CD4-positive, alpha-beta memory T cell (primary cell): ENCODE measurements around the gene STAT3. TPM values are rescaled to one million over a fixed set of nuclear protein-coding genes. Genes with fewer than 3 reads are reported as not detected.

Source experiments
- CTCF ChIA-PET: fragments of 350-600 bp; sonication (Branson Sonifier 250); formaldehyde crosslinking; loops from one replicate; lab custom pipeline; 2021; ENCODE audit warnings: inconsistent platforms; ENCODE audit not compliant: partially characterized antibody; lab: Charles Lee
- POLR2A ChIA-PET: fragments of 350-600 bp; sonication (Branson Sonifier 250); formaldehyde crosslinking; loops from one replicate; lab custom pipeline; 2021; ENCODE audit not compliant: partially characterized antibody; lab: Charles Lee
- DNase-seq, 5 donors: peaks; one replicate each; pipeline versions ENCODE4 v3.0.0 to v3.0.0-alpha.2; 2020 to 2022; ENCODE audit warnings: mixed read lengths in 1 of 5
- H3K27ac ChIP-seq: one replicate; pipeline ENCODE4 v1.7.0; 2013; ENCODE audit warnings: low read depth, low read length
- H3K27me3 ChIP-seq: 2 replicates; pipeline ENCODE4 v1.7.0; 2013; ENCODE audit warnings: mild to moderate bottlenecking, low read length, moderate library complexity; ENCODE audit not compliant: insufficient read depth
- H3K36me3 ChIP-seq: 2 replicates; pipeline ENCODE4 v1.7.0; 2013; ENCODE audit warnings: mild to moderate bottlenecking, low read length, moderate library complexity; ENCODE audit not compliant: insufficient read depth
- H3K4me1 ChIP-seq: 2 replicates; pipeline ENCODE4 v1.7.0; 2013; ENCODE audit warnings: mild to moderate bottlenecking, low read length, moderate library complexity; ENCODE audit not compliant: insufficient read depth
- H3K4me3 ChIP-seq, 2 donors: one replicate each; pipeline ENCODE4 v1.7.0; 2013; ENCODE audit warnings: low read length in 2 of 2, mild to moderate bottlenecking in 1 of 2
- H3K9me3 ChIP-seq, 2 donors: one replicate each; pipeline ENCODE4 v1.7.0; 2013; ENCODE audit warnings: low read length in 2 of 2, control low read depth in 1 of 2; ENCODE audit not compliant: control insufficient read depth in 1 of 2
- H3K27ac Mint-ChIP-seq, 7 donors: one replicate each; pipeline ENCODE4 v1.8.0; 2020 to 2021; ENCODE audit warnings: mixed read lengths in 7 of 7, mild to moderate bottlenecking in 6 of 7, inconsistent platforms in 3 of 7, moderate library complexity in 3 of 7
- H3K27me3 Mint-ChIP-seq, 2 donors: one replicate each; pipeline ENCODE4 v1.8.0; 2020 to 2021; ENCODE audit warnings: mixed read lengths in 2 of 2
- H3K36me3 Mint-ChIP-seq, 2 donors: one replicate each; pipeline ENCODE4 v1.8.0; 2020 to 2021; ENCODE audit warnings: mixed read lengths in 2 of 2, inconsistent platforms in 1 of 2, mild to moderate bottlenecking in 1 of 2
- H3K4me1 Mint-ChIP-seq, 4 donors: one replicate each; pipeline ENCODE4 v1.8.0; 2020 to 2021; ENCODE audit warnings: mixed read lengths in 4 of 4, mild to moderate bottlenecking in 1 of 4
- H3K4me3 Mint-ChIP-seq, 8 donors: one replicate each; pipeline ENCODE4 v1.8.0; 2020 to 2021; ENCODE audit warnings: mixed read lengths in 8 of 8, mild to moderate bottlenecking in 7 of 8, moderate library complexity in 6 of 8, inconsistent platforms in 3 of 8
- H3K9me3 Mint-ChIP-seq, 8 donors: one replicate each; pipeline ENCODE4 v1.8.0; 2020 to 2021; ENCODE audit warnings: mixed read lengths in 8 of 8, mild to moderate bottlenecking in 5 of 8, inconsistent platforms in 3 of 8, moderate library complexity in 1 of 8
- intact Hi-C: fragments of 100-400 bp; cut with micrococcal nuclease; formaldehyde crosslinking; loops from one replicate; pipeline ENCODE4 v1.15.1; 2023
- polyA plus RNA-seq, 2 donors: library from polyadenylated mRNA; unstranded; fragments of 300-500 nt; fragmentation: Illumina TruSeq; gene quantifications; one replicate each; pipeline ENCODE4 v1.2.3, GENCODE V29; 2021
- total RNA-seq, 2 experiments: library from RNA; stranded (reverse); gene quantifications; one replicate each; pipeline ENCODE4 v1.2.3, GENCODE V29; 2021

The STAT3 gene
- total RNA-seq (100 to 1,000 TPM; 129 to 131 TPM), polyA plus RNA-seq (100 to 1,000 TPM; 103 to 147 TPM)

- Mint-ChIP-seq H3K9me3 (peaks cover 0 to 3% (median 0%) of the 10 kb centered on the region in 8 donors), H3K36me3 (peaks cover 0 to 16% of the 10 kb centered on the region in 2 donors), H3K27me3 (no peaks in the 10 kb centered on the region), H3K4me3 (peak within 1 kb of the TSS; percentile 93 to 99 (median 96)), H3K27ac (peak within 1 kb of the TSS; percentile 99 to 100 (median 100)), H3K4me1 (peaks cover 28 to 53% (median 41%) of the 10 kb centered on the region in 4 donors)
- H3K9me3 ChIP-seq, result no peaks in the 10 kb centered on the region
- DNase-seq, result peak; percentile 100
- ChIA-PET POLR2A (interaction anchor here (0.6 to 3.4 kb wide), 63 partner anchors 9 to 1741 kb away, joined by 3 to 58 read pairs (median 5); partner anchors contain the start of genes BECN1, DHX58, DNAJC7 and GHDC), CTCF (interaction anchor here (1.2 to 2.4 kb wide), 15 partner anchors 8 to 371 kb away, joined by 3 to 12 read pairs (median 5); partner anchors contain the start of genes DNAJC7 and STAT5A)
- H3K36me3 ChIP-seq, result no peaks in the 10 kb centered on the region
- H3K4me1 ChIP-seq, result peaks cover 42% of the 10 kb centered on the region
- peak within 1 kb of the TSS; percentile 86 to 92 for H3K4me3 ChIP-seq
- H3K27me3 ChIP-seq, result no peaks in the 10 kb centered on the region
- intact Hi-C loops, result loop anchor here (1.0 to 10.0 kb wide), 5 partner anchors 18 to 704 kb away; partner anchors contain the start of gene EIF1
- H3K27ac ChIP-seq, result peak within 1 kb of the TSS; percentile 99
Measured at GRCh38 chr17:42388381-42389134, at the start of gene STAT3. Gene STAT3 (minus strand): TSS chr17:42388442. CDS start chr17:42348516, 39,926 bp downstream.

- Mint-ChIP-seq H3K27me3 (peaks cover 7% of the 10 kb centered on the region in 2 donors), H3K9me3 (no peaks in the 10 kb centered on the region), H3K4me3 (no peak overlapping the region), H3K36me3 (no peaks in the 10 kb centered on the region), H3K4me1 (peaks cover 0 to 5% (median 1%) of the 10 kb centered on the region in 4 donors), H3K27ac (no peak overlapping the region)
- Histone ChIP-seq H3K4me3 (no peak overlapping the region), H3K4me1 (peaks cover under 1% of the 10 kb centered on the region), H3K27me3 (no peaks in the 10 kb centered on the region), H3K36me3 (no peaks in the 10 kb centered on the region), H3K27ac (no peak overlapping the region), H3K9me3 (no peaks in the 10 kb centered on the region)
- ChIA-PET POLR2A (no interaction called here), CTCF (no interaction called here)
- intact Hi-C loops, result no loop called here
- DNase-seq, result no peak
Measured at GRCh38 chr17:42436391-42436790, 48.1 kb upstream of the STAT3 start.

DNA sequence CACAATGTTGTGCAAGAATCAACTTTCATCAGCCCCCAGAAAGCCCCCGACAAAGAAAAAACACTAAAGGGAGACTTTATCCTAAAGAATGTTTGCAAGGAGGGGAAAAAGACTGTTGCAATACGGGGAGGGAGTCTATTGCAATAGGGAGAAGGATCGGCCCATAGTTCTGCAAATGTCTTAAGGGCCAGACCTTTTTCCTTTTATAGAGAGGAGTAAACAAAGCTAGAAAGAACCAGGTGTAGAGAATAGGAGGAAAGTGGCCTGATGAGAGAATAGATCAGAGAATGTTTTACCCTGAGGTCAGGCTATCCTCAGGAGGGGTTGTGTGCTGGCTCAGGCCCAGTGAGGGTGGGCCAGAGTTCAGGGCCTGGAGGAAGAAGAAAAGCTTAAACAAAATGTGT is 43.5 kb upstream of the STAT3 start:
- Histone ChIP-seq H3K27ac (no peak overlapping the region), H3K4me3 (no peak overlapping the region), H3K36me3 (no peaks in the 10 kb centered on the region), H3K4me1 (peaks cover 4% of the 10 kb centered on the region), H3K27me3 (no peaks in the 10 kb centered on the region), H3K9me3 (no peaks in the 10 kb centered on the region)
- no peaks in the 10 kb centered on the region for H3K36me3 Mint-ChIP-seq
- no peak overlapping the region for H3K27ac Mint-ChIP-seq
- ChIA-PET POLR2A (no interaction called here), CTCF (interaction anchor here (0.9 to 6.2 kb wide), 2 partner anchors 81 to 87 kb away, joined by 3 to 86 read pairs; no protein-coding TSS in a partner anchor)
- no peak for DNase-seq
- H3K9me3 Mint-ChIP-seq, result no peaks in the 10 kb centered on the region
- no peak overlapping the region for H3K4me3 Mint-ChIP-seq
- peaks cover 0 to 3% (median 2%) of the 10 kb centered on the region in 4 donors for H3K4me1 Mint-ChIP-seq
- peaks cover 7 to 12% of the 10 kb centered on the region in 2 donors for H3K27me3 Mint-ChIP-seq
- intact Hi-C loops, result no loop called here

- ChIA-PET POLR2A (interaction anchor here (0.6 kb wide), 1 partner anchor 142 kb away, joined by 3 read pairs; no protein-coding TSS in a partner anchor), CTCF (interaction anchor here (0.6 to 6.2 kb wide), 7 partner anchors 8 to 115 kb away, joined by 3 to 86 read pairs (median 4); no protein-coding TSS in a partner anchor)
- Histone ChIP-seq H3K27ac (no peak overlapping the region), H3K36me3 (no peaks in the 10 kb centered on the region), H3K9me3 (no peaks in the 10 kb centered on the region), H3K4me1 (peaks cover 4% of the 10 kb centered on the region), H3K27me3 (no peaks in the 10 kb centered on the region), H3K4me3 (no peak overlapping the region)
- Mint-ChIP-seq H3K4me3 (no peak overlapping the region), H3K27ac (peak overlapping the region in 1 of 7 donors; percentile 5), H3K9me3 (no peaks in the 10 kb centered on the region), H3K4me1 (peaks cover 0 to 3% (median 2%) of the 10 kb centered on the region in 4 donors), H3K27me3 (peaks cover 7 to 15% of the 10 kb centered on the region in 2 donors), H3K36me3 (no peaks in the 10 kb centered on the region)
- intact Hi-C loops, result no loop called here
- DNase-seq, result no peak
Measured at GRCh38 chr17:42429726-42430447, 41.6 kb upstream of the STAT3 start.

- ChIA-PET POLR2A (interaction anchor here (1.0 kb wide), 1 partner anchor 89 kb away, joined by 3 read pairs; no protein-coding TSS in a partner anchor), CTCF (interaction anchor here (0.6 to 6.2 kb wide), 17 partner anchors 9 to 522 kb away, joined by 3 to 86 read pairs (median 3); no protein-coding TSS in a partner anchor)
- no peaks in the 10 kb centered on the region for H3K36me3 Mint-ChIP-seq
- peaks cover 6% of the 10 kb centered on the region for H3K4me1 ChIP-seq
- no peak overlapping the region for H3K27ac ChIP-seq
- DNase-seq, result peak in 4 of 5 donors; percentile 49 to 58 (median 52)
- H3K36me3 ChIP-seq, result no peaks in the 10 kb centered on the region
- no peak overlapping the region for H3K4me3 Mint-ChIP-seq
- H3K9me3 ChIP-seq, result no peaks in the 10 kb centered on the region
- peaks cover 6 to 19% of the 10 kb centered on the region in 2 donors for H3K27me3 Mint-ChIP-seq
- no peaks in the 10 kb centered on the region for H3K9me3 Mint-ChIP-seq
- H3K4me1 Mint-ChIP-seq, result peaks cover 0 to 4% (median 1%) of the 10 kb centered on the region in 4 donors
- intact Hi-C loops, result loop anchor here (1.0 kb wide), 2 partner anchors 89 to 99 kb away; no protein-coding TSS in a partner anchor
- peaks cover 6% of the 10 kb centered on the region for H3K27me3 ChIP-seq
- H3K4me3 ChIP-seq, result no peak overlapping the region
- no peak overlapping the region for H3K27ac Mint-ChIP-seq
Measured at GRCh38 chr17:42428141-42428944, 40.1 kb upstream of the STAT3 start.

DNA sequence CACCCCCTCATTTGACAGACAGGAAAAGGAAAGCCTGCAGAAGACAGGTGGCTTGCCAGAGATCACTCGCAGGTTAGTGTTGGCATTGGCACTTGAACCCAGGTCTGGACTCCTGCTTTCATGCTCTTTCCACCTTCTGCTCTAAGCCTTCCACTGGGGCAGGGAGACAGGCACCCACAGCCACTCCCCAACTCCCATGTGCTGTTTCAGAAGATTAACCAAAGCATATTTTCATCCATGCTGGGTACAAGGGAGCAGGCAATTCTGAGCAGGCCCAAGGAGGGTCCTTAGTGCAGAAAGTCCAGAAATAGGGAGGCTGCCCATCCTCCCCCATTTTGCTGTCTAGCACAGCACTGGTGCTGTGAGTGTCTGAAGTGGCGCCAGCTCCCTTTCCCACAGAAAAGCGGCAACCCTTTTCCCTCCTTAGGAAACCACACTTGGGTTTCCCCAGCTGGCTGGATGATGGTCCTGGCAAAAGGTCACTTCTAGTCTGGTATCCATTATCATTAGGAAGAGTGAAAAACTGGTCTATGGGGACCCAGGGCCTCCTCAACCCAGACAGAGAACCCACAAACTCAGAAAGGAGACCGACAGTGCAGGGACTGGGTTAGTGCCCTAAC is 36.9 kb upstream of the STAT3 start:
- peaks cover 12% of the 10 kb centered on the region for H3K27me3 ChIP-seq
- Mint-ChIP-seq H3K9me3 (no peaks in the 10 kb centered on the region), H3K27me3 (peaks cover 7 to 25% of the 10 kb centered on the region in 2 donors), H3K4me3 (peak overlapping the region in 2 of 8 donors; percentile 4 to 44), H3K36me3 (no peaks in the 10 kb centered on the region), H3K27ac (no peak overlapping the region), H3K4me1 (peaks cover 6 to 24% (median 11%) of the 10 kb centered on the region in 4 donors)
- no peaks in the 10 kb centered on the region for H3K36me3 ChIP-seq
- intact Hi-C loops, result loop anchor here (5.0 kb wide), 1 partner anchor 32 kb away; the partner anchor contains the start of gene ATP6V0A1
- no peak for DNase-seq
- CTCF ChIA-PET, result interaction anchor here (1.8 kb wide), 1 partner anchor 106 kb away, joined by 4 read pairs; no protein-coding TSS in a partner anchor
- no peak overlapping the region for H3K4me3 ChIP-seq
- POLR2A ChIA-PET, result no interaction called here
- H3K27ac ChIP-seq, result no peak overlapping the region
- H3K9me3 ChIP-seq, result no peaks in the 10 kb centered on the region
- H3K4me1 ChIP-seq, result peaks cover 21% of the 10 kb centered on the region
